Left lung (tissue), 10 donors: Measurements from ENCODE around the gene PTPRA. TPM values are rescaled to one million over a fixed set of nuclear protein-coding genes. Genes with fewer than 3 reads are reported as not detected.

Experiments used
- ATAC-seq: fragments of 200-7000 bp; cut with Tn5 transposase; one replicate; pipeline ENCODE4 v1.9.1; 2020; ENCODE audit warnings: moderate library complexity
- DNase-seq, 4 donors: peaks; one replicate each; pipeline ENCODE4 v3.0.0-alpha.2; 2013 to 2020
- H3K27ac ChIP-seq, 2 donors: fragments of 200-600 bp; sonication (generic) in 1 of 2; one replicate each; pipeline versions ENCODE4 v1.5.0 to v1.8.0; 2020 to 2021
- H3K27me3 ChIP-seq, 2 donors: fragments of 200-600 bp; sonication (generic) in 1 of 2; one replicate each; pipeline versions ENCODE4 v1.5.0 to v1.8.0; 2020 to 2021
- H3K36me3 ChIP-seq, 2 donors: fragments of 200-600 bp; sonication (generic) in 1 of 2; one replicate each; pipeline versions ENCODE4 v1.5.0 to v1.8.0; 2020 to 2021
- H3K4me1 ChIP-seq, 2 donors: fragments of 200-600 bp; one replicate each; pipeline ENCODE4 v1.8.0; 2021
- H3K4me3 ChIP-seq, 2 donors: fragments of 200-600 bp; sonication (generic) in 1 of 2; one replicate each; pipeline versions ENCODE4 v1.5.0 to v1.8.0; 2020 to 2021; ENCODE audit warnings: mild to moderate bottlenecking in 1 of 2
- H3K9me3 ChIP-seq, 2 donors: fragments of 200-600 bp; sonication (generic) in 1 of 2; one replicate each; pipeline versions ENCODE4 v1.5.0 to v1.8.0; 2020 to 2021
- CTCF ChIP-seq, 2 donors: fragments of 200-600 bp; sonication (generic) in 1 of 2; IDR thresholded peaks; one replicate each; pipeline versions ENCODE4 v1.5.0 to v1.8.0; 2021; ENCODE audit warnings: antibody characterized with exemption in 2 of 2
- intact Hi-C, 2 donors: fragments of 100-400 bp; cut with DNase I; formaldehyde crosslinking; loops; one replicate each; pipeline versions ENCODE4 v1.11.2 to v1.14.2; 2022
- polyA plus RNA-seq, 6 donors: library from polyadenylated mRNA; unstranded; fragments of 120-200 nt; gene quantifications; one replicate each; pipeline ENCODE4 v1.2.1, GENCODE V29; 2013; ENCODE audit not compliant: insufficient read length in 6 of 6
- total RNA-seq, 2 donors: library from RNA; stranded (reverse); fragmentation: NEBNext Ultra II Directional; extraction: Animal tissue kit (Norgen Biotek cat#: 25700); gene quantifications; one replicate each; pipeline ENCODE4 v1.2.1, GENCODE V29; 2021
- donor health status: DM: no; HTN: yes; CAD: no.
- donor health status: DM: no; HTN: no; CAD: no.

The PTPRA gene
- total and polyA plus RNA-seq, 8 donors, result 51.0 to 88.1 (median 78.6) TPM

GRCh38 chr20:3082306-3082951 is 209.1 kb downstream of the PTPRA start:
- Histone ChIP-seq H3K36me3 (no peaks in the 10 kb centered on the region), H3K4me1 (peaks cover 5 to 17% of the 10 kb centered on the region in 2 donors), H3K27me3 (peaks cover 29 to 84% of the 10 kb centered on the region in 2 donors), H3K9me3 (no peaks in the 10 kb centered on the region), H3K4me3 (peak overlapping the region in 1 of 2 donors; percentile 14), H3K27ac (no peak overlapping the region)
- DNase-seq (peak in 1 of 4 donors; percentile 75), ATAC-seq (no peak)
- no peak for TF ChIP-seq CTCF (IDR thresholded peaks at IDR 0.05)
- intact Hi-C loops, result no loop called here

DNA sequence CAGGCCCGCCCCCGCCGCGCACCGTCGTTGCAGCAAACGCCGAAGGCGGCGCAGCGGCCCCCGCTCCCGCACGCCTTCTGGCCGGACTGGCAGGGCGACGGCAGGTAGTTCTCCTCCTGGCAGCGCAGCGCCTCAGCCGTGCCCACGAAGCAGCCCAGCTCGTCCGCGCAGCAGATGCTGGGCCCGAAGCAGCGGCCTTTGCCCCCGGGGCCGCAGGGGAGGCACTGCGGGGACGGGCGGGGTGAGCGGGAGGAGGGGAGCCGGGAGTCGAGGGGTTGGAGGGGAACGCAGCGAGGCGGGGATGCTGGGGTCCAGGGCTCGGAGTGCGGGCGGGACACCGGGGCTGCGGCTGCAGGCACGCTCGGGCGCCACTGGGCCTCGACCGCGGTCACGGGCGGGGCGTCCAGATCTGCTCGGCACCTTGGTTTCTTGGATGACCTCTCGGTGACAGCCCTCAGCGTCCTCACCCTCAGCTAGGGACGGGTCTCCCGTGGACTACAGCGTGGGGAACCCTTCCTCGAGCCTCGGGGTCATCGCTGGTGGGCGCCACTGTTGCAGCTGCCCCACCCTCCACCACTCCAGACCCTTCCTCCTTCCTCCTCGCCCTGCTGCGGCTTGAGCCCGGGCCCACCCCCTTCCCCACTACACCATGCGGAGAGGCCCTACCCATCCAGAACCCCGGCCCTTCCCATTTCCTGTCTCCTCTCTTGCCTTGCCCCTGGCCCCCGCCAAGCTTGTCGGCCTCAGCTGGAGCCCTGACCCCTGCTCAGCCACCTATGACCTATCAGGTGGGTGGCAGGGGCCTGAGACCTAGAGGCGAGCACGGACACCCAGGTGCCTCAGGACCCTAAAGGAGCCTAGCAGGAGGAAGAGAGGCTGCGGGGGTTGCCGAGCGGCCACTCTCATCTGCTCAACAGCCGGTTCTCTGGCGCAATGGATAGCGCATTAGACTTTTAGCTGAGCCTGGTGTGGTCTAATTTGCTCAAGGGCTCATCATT is 210.0 kb downstream of the PTPRA start:
- ATAC-seq (peak; percentile 18), DNase-seq (peak in 1 of 4 donors; percentile 72)
- intact Hi-C loops, result no loop called here
- TF ChIP-seq CTCF (IDR thresholded peaks at IDR 0.05), result no peak
- Histone ChIP-seq H3K27ac (no peak overlapping the region), H3K4me1 (peaks cover 5 to 17% of the 10 kb centered on the region in 2 donors), H3K36me3 (no peaks in the 10 kb centered on the region), H3K9me3 (no peaks in the 10 kb centered on the region), H3K4me3 (peak overlapping the region in 1 of 2 donors; percentile 14), H3K27me3 (peaks cover 29 to 75% of the 10 kb centered on the region in 2 donors)

GRCh38 chr20:3084283-3084985 is 211.2 kb downstream of the PTPRA start, which contains the start of gene AVP:
AVP (minus strand) TSS chr20:3084724; CDS start chr20:3084674, 50 bp downstream.
- no peak for DNase-seq
- H3K4me1 ChIP-seq, result peaks cover 5 to 17% of the 10 kb centered on the region in 2 donors
- intact Hi-C loops, result no loop called here
- H3K9me3 ChIP-seq, result no peaks in the 10 kb centered on the region
- TF ChIP-seq CTCF (IDR thresholded peaks at IDR 0.05), result no peak
- peak; percentile 14 for ATAC-seq
- peaks cover 29 to 68% of the 10 kb centered on the region in 2 donors for H3K27me3 ChIP-seq
- no peak within 1 kb of the TSS for H3K4me3 ChIP-seq
- H3K27ac ChIP-seq, result no peak within 1 kb of the TSS
- no peaks in the 10 kb centered on the region for H3K36me3 ChIP-seq

DNA sequence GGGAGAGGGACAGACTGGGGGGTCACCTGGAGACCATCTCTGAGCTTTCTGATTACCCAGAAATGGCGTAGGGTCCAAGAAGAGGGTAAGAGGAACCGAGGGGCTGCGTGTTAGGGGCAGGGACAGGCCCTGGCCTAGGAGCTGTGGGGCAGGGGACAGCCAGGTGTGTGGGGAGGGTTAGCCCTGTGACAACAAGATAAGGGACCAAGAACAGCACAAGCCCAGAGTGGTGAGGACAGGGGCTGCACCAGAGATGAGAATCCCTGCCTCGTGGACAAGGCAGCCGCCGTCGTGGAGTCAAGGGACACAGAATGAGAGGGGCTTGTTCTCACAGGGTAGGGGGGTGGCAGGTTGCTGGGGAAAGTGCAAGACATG is 211.7 kb downstream of the PTPRA start:
- Histone ChIP-seq H3K9me3 (no peaks in the 10 kb centered on the region), H3K36me3 (no peaks in the 10 kb centered on the region), H3K4me1 (peaks cover 5 to 17% of the 10 kb centered on the region in 2 donors), H3K27me3 (peaks cover 29 to 68% of the 10 kb centered on the region in 2 donors), H3K27ac (no peak overlapping the region), H3K4me3 (no peak overlapping the region)
- no peak for ATAC-seq
- intact Hi-C loops, result no loop called here
- DNase-seq, result no peak
- no peak for TF ChIP-seq CTCF (IDR thresholded peaks at IDR 0.05)
